Mesenteric fat pad (tissue), 1 donor: ENCODE data around the gene SPDYC. TPM values are rescaled to one million over a fixed set of nuclear protein-coding genes. Genes with fewer than 3 reads are reported as not detected.

Experiments
- DNase-seq: peaks from one replicate; pipeline ENCODE4 v3.0.0-alpha.2; 2020; ENCODE audit warnings: low spot score
- total RNA-seq: library from RNA; stranded (reverse); fragmentation: NEBNext Ultra II Directional; extraction: Animal tissue kit (Norgen Biotek cat#: 25700); gene quantifications from one replicate; pipeline ENCODE4 v1.2.1, GENCODE V29; 2021
- donor health status: DM: yes; HTN: yes; CAD: no.

SPDYC gene
- total RNA-seq, 1 donor from 2014 or later: not detected

GRCh38 chr11:65205602-65205967 lies 35.6 kb downstream of the SPDYC start:
- DNase-seq: no peak

DNA sequence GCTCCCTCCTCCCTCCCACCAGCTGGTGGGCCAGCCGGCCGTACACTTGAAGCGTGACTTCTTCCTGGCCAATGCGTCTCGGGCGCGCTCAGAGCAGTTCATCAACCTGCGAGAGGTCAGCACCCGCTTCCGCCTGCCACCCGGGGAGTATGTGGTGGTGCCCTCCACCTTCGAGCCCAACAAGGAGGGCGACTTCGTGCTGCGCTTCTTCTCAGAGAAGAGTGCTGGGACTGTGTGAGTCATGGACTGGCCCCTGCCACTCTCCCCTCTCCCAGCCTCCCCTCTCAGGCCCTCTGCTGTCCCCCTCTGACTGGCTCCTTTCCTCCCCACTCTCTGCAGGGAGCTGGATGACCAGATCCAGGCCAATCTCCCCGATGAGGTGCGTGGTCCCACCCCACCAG lies 36.4 kb downstream of the SPDYC start:
- DNase-seq: no peak

GRCh38 chr11:65206901-65207300 lies 36.9 kb downstream of the SPDYC start:
- no peak for DNase-seq

GRCh38 chr11:65207918-65208784 lies 38.1 kb downstream of the SPDYC start:
- DNase-seq: no peak

DNA sequence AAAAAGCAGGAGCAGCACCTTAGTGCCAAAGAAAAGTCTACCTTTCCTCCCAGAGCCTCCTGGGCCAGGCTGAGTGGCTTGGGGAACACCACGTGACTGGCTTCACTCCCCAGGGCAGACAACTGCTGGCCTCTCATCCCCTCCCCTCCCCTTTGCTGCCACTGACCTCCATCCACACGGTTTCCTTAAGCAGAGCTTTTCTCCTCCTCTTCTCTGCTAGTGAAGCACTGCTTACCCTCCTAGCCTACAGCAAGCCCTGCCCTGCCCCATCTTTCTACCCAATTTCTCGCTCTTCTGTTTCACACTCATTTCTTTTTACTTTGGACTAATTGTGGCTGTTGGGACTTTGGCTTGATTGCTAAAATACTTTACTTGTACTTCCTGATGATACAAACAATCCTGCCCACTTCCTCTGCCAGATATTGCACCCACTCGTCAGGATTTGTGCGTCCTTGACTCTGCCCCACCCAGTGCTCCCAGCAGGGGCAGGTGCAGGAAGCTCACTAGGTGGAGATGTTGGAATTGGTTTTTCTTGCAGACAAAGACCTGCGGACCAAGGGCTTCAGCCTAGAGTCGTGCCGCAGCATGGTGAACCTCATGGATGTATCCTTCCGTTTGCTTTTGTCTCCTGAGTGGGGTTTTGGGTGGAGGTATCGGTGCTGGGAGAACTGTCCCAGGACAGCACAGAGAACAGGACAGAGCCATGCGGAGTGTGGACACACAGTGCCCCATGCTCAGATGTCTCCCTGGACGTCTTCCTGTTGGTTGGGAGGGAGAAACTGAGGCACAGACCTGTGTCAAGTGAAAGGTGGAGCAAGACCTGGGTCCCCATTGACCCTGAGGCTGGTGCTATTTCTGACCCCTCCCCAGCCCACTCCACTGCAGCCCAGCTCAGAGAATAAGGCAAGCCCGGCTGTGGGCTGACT lies 39.0 kb downstream of the SPDYC start:
- no peak for DNase-seq

GRCh38 chr11:65209711-65210360 lies 39.8 kb downstream of the SPDYC start:
- DNase-seq: no peak

GRCh38 chr11:65210361-65210731 lies 40.3 kb downstream of the SPDYC start:
- no peak for DNase-seq

- no peak for DNase-seq
These were observed 40.7 kb downstream of the SPDYC start for GRCh38 chr11:65210748-65211147.

DNA sequence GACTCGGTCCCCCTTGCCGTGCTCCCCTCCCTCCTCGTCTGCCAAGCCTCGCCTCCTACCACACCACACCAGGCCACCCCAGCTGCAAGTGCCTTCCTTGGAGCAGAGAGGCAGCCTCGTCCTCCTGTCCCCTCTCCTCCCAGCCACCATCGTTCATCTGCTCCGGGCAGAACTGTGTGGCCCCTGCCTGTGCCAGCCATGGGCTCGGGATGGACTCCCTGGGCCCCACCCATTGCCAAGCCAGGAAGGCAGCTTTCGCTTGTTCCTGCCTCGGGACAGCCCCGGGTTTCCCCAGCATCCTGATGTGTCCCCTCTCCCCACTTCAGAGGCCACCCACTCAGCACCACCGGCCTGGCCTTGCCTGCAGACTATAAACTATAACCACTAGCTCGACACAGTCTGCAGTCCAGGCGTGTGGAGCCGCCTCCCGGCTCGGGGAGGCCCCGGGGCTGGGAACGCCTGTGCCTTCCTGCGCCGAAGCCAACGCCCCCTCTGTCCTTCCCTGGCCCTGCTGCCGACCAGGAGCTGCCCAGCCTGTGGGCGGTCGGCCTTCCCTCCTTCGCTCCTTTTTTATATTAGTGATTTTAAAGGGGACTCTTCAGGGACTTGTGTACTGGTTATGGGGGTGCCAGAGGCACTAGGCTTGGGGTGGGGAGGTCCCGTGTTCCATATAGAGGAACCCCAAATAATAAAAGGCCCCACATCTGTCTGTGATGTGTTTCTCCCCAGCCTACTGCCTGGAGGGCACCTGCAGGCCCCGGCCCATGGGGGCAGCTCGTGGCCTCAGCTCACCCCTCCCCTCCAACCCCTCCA lies 41.5 kb downstream of the SPDYC start:
- DNase-seq: no peak

GRCh38 chr11:65212226-65212801 lies 42.3 kb downstream of the SPDYC start:
- no peak for DNase-seq

- no peak for DNase-seq
These were observed 43.5 kb downstream of the SPDYC start for GRCh38 chr11:65213322-65214211.

- no peak for DNase-seq
These were observed 44.3 kb downstream of the SPDYC start for GRCh38 chr11:65214212-65214845.

DNA sequence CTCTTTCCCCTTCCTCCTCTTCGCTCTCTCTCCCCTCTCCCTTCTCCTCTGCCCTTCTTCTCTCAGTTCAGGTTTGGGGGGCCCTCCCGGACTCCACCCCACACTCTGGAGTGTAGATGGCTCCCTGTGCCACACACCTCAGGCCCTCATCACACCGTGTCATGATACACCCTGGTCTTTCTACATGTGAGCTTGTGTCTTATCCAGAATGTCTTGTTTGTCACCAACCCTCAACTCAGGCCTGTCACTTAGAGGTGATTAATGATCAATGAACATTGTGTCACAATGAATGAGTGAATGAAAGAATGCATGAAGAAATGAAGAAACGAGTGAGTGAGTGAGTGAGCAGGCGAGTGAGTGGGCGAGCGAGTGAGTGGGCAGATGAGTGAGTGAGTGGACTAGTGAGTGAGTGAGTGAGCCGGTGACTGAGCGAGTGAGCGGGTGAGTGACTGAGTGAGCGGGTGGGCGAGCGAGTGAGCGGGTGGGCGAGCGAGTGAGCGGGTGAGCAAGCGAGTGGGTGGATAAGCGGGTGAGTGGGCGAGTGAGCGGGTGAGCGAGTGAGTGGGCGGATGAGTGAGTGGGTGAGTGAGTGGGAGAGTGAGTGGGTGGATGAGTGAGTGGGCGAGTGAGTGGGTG lies 45.5 kb downstream of the SPDYC start:
- DNase-seq: no peak

DNA sequence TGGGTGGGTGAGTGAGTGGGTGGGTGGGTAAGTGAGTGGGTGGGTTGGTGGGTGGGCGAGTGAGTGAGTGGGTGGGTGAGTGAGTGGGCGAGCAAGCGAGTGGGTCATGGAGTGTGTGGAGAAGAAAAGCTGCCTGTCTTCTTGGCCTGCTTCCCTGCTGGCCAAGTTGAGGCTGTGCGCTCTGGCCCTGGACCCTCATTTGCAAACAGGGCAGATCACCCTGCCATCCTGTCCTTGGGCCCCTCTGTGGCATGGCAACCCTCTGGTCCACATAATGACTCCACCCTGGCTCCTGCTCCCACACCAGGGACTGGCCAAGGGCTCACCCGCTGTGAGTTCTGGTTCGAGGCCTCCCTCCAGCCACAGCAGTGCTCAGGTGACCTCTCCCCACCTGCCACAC lies 46.8 kb downstream of the SPDYC start:
- DNase-seq: no peak

- no peak for DNase-seq
These were observed 47.7 kb downstream of the SPDYC start for GRCh38 chr11:65217441-65218423.

DNA sequence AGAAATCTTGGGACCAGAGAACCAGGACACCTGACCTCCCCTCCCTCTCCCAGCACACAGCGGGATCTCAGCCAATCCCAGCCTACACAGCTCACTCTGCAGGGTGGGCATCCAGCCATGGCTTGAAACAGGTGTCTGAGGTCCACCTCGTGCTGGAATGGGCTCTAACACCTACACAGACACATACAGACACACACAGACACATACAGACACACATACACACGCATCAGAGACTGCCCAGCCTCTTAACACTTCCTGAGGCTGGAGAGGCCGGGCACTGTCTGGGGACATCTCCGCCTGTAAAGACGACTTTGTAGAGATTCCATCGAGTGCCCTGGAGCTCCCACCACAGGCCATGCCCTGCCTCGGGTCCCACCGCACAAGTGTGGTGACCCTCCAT lies 48.4 kb downstream of the SPDYC start:
- no peak for DNase-seq

DNA sequence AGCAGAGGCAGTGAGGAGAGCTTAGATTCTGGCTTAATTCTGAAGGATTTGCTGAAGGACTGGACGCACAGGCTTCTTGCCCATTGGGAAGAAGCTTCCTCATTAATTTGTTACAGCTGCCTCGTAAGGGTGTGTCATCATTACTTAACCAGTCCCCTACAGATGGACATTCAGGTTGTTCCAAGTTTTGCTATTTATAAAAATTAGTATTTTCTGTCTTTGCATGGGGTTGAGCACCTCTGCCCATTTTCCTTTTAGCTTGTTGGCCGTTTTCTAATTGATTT lies 49.8 kb downstream of the SPDYC start:
- no peak for DNase-seq

GRCh38 chr11:65221026-65221425 lies 51.0 kb downstream of the SPDYC start:
- peak; percentile 79 for DNase-seq
